Activated CD4-positive, CD25-positive, alpha-beta regulatory T cell treated with anti-CD3 and anti-CD28 coated beads, Interleukin-2, amount 50 U/mL, for 72 hours (primary cell): ENCODE measurements around the gene STIMATE.

Source experiments
- DNase-seq: peaks from one replicate; pipeline ENCODE4 v3.0.0; 2021

Gene STIMATE

GRCh38 chr3:52789746-52790040 lies 107.7 kb downstream of the STIMATE start:
- no peak for DNase-seq

GRCh38 chr3:52788890-52789745 lies 108.2 kb downstream of the STIMATE start:
- DNase-seq, result no peak

DNA sequence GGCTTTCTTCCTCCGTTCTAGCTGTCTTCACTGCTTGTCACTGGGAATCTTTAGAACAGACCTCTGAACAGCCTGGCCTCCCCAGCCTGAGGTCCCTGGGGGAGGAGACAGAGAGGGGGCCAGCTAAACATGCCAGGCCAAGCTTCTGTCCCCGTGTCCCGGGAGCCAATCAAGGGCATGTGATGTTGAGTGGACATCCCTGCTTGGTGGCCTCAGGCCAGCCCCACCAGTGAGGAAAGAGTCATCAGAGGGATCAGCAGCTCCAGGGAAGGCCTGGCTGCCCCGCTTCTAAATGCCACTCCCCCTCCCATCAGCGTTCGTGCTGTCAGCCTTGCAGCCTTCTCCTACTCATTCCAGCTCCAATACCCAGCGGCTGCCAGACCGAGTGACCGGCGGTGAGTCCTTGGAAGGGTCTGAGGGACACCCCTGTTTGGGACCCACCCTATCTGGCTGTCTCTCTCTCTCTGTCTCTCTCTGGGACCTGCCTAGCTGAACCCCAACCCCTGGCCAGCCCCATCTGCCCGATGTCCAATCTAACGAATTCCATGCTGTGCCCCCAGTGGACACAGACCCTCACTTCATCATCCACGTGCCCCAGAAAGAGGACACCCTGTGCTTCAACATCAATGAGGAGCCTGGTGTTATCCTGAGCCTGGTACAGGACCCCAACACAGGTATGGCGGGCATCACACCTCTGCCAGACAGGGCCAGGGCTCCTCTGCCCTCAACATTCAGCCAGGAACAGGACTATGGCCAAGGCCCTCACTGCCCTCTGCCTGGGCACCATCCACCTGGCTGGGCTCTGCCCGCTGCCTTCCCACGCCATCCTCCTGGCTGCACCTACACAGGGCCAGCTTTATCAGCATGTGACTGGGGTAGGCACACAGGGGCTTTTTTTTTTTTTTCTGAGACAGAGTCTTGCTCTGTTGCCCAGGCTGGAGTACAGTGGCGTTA lies 109.4 kb downstream of the STIMATE start:
- no peak for DNase-seq

DNA sequence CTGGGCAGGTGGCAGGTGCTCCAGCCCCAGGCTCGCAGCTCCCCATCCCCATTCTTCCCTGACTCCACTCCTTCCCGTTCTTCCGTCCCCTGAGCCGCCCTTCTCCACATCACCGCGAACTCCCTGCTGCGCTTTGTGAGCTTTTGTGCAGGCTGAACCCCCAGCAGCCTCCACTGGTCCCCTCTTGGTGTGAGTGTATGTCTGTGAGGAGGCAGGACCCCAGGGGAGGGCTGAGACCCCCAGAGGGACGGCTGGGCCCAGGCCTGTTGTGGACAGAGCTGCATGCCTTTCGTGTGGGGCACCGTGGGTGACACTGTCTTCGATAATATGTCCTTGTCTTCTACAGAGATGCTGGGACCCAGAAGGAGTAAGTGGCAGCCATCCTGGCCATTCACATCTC lies 110.1 kb downstream of the STIMATE start:
- no peak for DNase-seq
